Endothelial cell of umbilical vein (primary cell): Measurements from ENCODE around the gene RRM1. TPM values are rescaled to one million over a fixed set of nuclear protein-coding genes. Genes with fewer than 3 reads are reported as not detected.

Experiments
- BruUV-seq: library from RNA; stranded (reverse); fragments of 400-500 nt; replicated peaks from 2 replicates; lab custom pipeline; 2021; lab: Mats Ljungman, UMichigan
- CTCF ChIA-PET: fragments of 300-600, 350-600 bp; sonication (Branson Sonifier 250); formaldehyde crosslinking; loops from one replicate; lab custom pipeline; 2021; ENCODE audit warnings: antibody characterized with exemption, inconsistent platforms; lab: Charles Lee
- POLR2A ChIA-PET: fragments of 300-600, 350-600 bp; sonication (Branson Sonifier 250); formaldehyde crosslinking; loops from one replicate; lab custom pipeline; 2021; ENCODE audit warnings: antibody characterized with exemption, inconsistent platforms; lab: Charles Lee
- DNase-seq: peaks from one replicate; pipeline ENCODE4 v3.0.0-alpha.2; 2011; ENCODE audit warnings: low read depth, low spot score
- FAIRE-seq: peaks from 2 replicates; lab custom pipeline; 2011; peaks lifted over from hg19 to GRCh38; lab: Jason Lieb, UNC
- H2AFZ ChIP-seq: 2 replicates; pipeline ENCODE4 v1.6.0; 2012; ENCODE audit warnings: low read depth, low read length, control low read depth, inconsistent platforms
- H3K27ac ChIP-seq: 2 replicates; pipeline ENCODE4 v1.5.1; 2011; ENCODE audit warnings: low read depth, mild to moderate bottlenecking, control low read depth, low read length, moderate library complexity; ENCODE audit not compliant: insufficient read depth
- H3K27me3 ChIP-seq, 2 experiments: 2 replicates each; pipeline versions ENCODE4 v1.6.0 to v1.6.1; 2011; ENCODE audit warnings: low read length in 2 of 2, mixed read lengths in 1 of 2; ENCODE audit not compliant: control insufficient read depth in 2 of 2, insufficient read depth in 2 of 2
- H3K36me3 ChIP-seq, 2 experiments: 2 replicates in 1 of 2; 3 replicates in 1 of 2; pipeline ENCODE4 v1.5.1; 2011; ENCODE audit warnings: low read length in 2 of 2, mild to moderate bottlenecking in 1 of 2, moderate library complexity in 1 of 2; ENCODE audit not compliant: control insufficient read depth in 2 of 2, insufficient read depth in 2 of 2; ENCODE audit errors: extremely low read depth in 1 of 2
- H3K4me1 ChIP-seq: 3 replicates; pipeline ENCODE4 v1.5.1; 2011; ENCODE audit warnings: mild to moderate bottlenecking, low read length; ENCODE audit not compliant: control insufficient read depth, insufficient read depth; ENCODE audit errors: extremely low read depth
- H3K4me2 ChIP-seq: 2 replicates; pipeline ENCODE4 v1.6.1; 2011; ENCODE audit warnings: low read length, control low read depth, mixed read lengths; ENCODE audit not compliant: insufficient read depth
- H3K4me3 ChIP-seq, 3 experiments: fragments of 200-600 bp in 1 of 3; sonication (generic), shearing (Covaris generic) in 1 of 3; replicated peaks in 1 of 3; 2 replicates each; pipeline ENCODE4 v1.5.1; 2011 to 2016; ENCODE audit warnings: control low read depth in 3 of 3, low read length in 3 of 3, mild to moderate bottlenecking in 2 of 3, inconsistent platforms in 1 of 3, low read depth in 1 of 3, moderate library complexity in 1 of 3; ENCODE audit not compliant: insufficient read depth in 1 of 3
- H3K79me2 ChIP-seq: 2 replicates; pipeline ENCODE4 v1.6.0; 2012; ENCODE audit warnings: low read length, inconsistent platforms; ENCODE audit not compliant: control insufficient read depth, insufficient read depth
- H3K9ac ChIP-seq: replicated peaks from 2 replicates; pipeline ENCODE3; 2011; ENCODE audit warnings: low read length, control low read depth; ENCODE audit not compliant: insufficient read depth; ENCODE audit errors: extremely low read depth
- H3K9me1 ChIP-seq: replicated peaks from 3 replicates; pipeline ENCODE4 v1.6.0; 2011; ENCODE audit warnings: mild to moderate bottlenecking, low read length; ENCODE audit not compliant: control insufficient read depth, insufficient read depth; ENCODE audit errors: extremely low read depth
- H3K9me3 ChIP-seq: replicated peaks from 2 replicates; pipeline ENCODE4 v1.5.1; 2012; ENCODE audit warnings: low read length, inconsistent platforms; ENCODE audit not compliant: control insufficient read depth, insufficient read depth
- H4K20me1 ChIP-seq: replicated peaks from 2 replicates; pipeline ENCODE3; 2011; ENCODE audit warnings: mild to moderate bottlenecking, low read length; ENCODE audit not compliant: control insufficient read depth, insufficient read depth; ENCODE audit errors: extremely low read depth
- CTCF ChIP-seq, 2 donors: IDR thresholded peaks; 1 replicate in 1 of 2; 2 replicates in 1 of 2; pipeline ENCODE4 v1.5.1; 2011; ENCODE audit warnings: low read length in 2 of 2, mild to moderate bottlenecking in 2 of 2, moderate library complexity in 2 of 2, control low read depth in 1 of 2, inconsistent platforms in 1 of 2, low read depth in 1 of 2; ENCODE audit not compliant: insufficient read depth in 1 of 2; ENCODE audit errors: extremely low read depth in 1 of 2
- EZH2 ChIP-seq: IDR thresholded peaks from 2 replicates; pipeline ENCODE4 v1.6.1; 2012; ENCODE audit warnings: borderline replicate concordance, low read depth, mild to moderate bottlenecking, moderate library complexity, low read length, inconsistent platforms; ENCODE audit not compliant: severe bottlenecking
- FOS ChIP-seq: IDR thresholded peaks from 2 replicates; pipeline ENCODE4 v1.6.1; 2011; ENCODE audit warnings: mild to moderate bottlenecking, low read length, moderate library complexity, borderline replicate concordance; ENCODE audit not compliant: insufficient read depth
- GATA2 ChIP-seq: IDR thresholded peaks from 2 replicates; pipeline ENCODE4 v1.7.0; 2011; ENCODE audit warnings: low read depth, mild to moderate bottlenecking, moderate library complexity, mixed read lengths, low read length; ENCODE audit not compliant: insufficient read length, insufficient read depth
- JUN ChIP-seq: IDR thresholded peaks from 2 replicates; pipeline ENCODE4 v1.6.1; 2011; ENCODE audit warnings: borderline replicate concordance, low read depth; ENCODE audit not compliant: insufficient read length, insufficient read depth
- MAX ChIP-seq: IDR thresholded peaks from 2 replicates; pipeline ENCODE4 v1.6.1; 2011; ENCODE audit not compliant: insufficient read depth, insufficient read length
- MYC ChIP-seq: IDR thresholded peaks from one replicate; pipeline ENCODE4 v1.6.1; 2011; ENCODE audit warnings: mild to moderate bottlenecking, low read depth, low read length
- POLR2A ChIP-seq: IDR thresholded peaks from 2 replicates; pipeline ENCODE4 v1.6.1; 2012; ENCODE audit warnings: low read depth, mild to moderate bottlenecking, control low read depth, low read length
- POLR2AphosphoS5 ChIP-seq: IDR thresholded peaks from 2 replicates; pipeline ENCODE4 v1.6.1; 2012; ENCODE audit warnings: low read depth, mild to moderate bottlenecking, control low read depth, low read length, moderate library complexity; ENCODE audit not compliant: insufficient read depth
- dilution Hi-C: fragments of 300-500 bp; cut with MboI; formaldehyde crosslinking; loops from one replicate; pipeline ENCODE4 v1.15.0; 2019; ENCODE audit warnings: low sequenced_read_pairs; ENCODE audit not compliant: extremely low pct_ligation_motif_present
- intact Hi-C: fragments of 100-400 bp; cut with micrococcal nuclease; formaldehyde crosslinking; loops from one replicate; pipeline ENCODE4 v1.10.0; 2022
- polyA plus RNA-seq, 4 experiments: library from polyadenylated mRNA; depleted of rRNA in 3 of 4; stranded (reverse) in 3 of 4; unstranded in 1 of 4; fragments of >200 nt; gene quantifications; 2 replicates each; pipeline versions ENCODE4 v1.2.1 to v1.2.3, GENCODE V29; 2011 to 2012; ENCODE audit warnings: missing spikeins in 1 of 4
- total RNA-seq: library from RNA; stranded (reverse); gene quantifications from 2 replicates; pipeline ENCODE4 v1.2.3, GENCODE V29; 2021

RRM1 gene
- total and polyA plus RNA-seq, 2 donors (not counting 3 experiments of a cell fraction or from before 2014, with no cell fraction given): 55.3 to 112 TPM

DNA sequence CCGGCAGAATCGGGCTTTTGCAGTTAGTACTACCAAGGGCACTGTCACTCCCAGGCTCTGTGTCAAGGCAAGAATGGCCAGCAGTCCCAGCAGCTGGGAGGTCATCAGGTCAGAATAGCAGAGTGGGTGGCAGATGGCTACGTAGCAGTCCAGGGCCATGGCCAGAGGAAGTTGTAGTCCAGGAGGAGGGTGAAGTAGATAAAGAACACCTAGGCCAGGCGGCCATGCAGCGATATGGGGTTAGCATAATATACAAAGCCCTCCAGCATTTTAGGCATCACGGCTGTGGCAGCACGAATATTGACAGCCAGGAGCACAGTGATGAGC, 52.1 kb downstream of the RRM1 start:
- Histone ChIP-seq H3K9me1 (no peaks in the 10 kb centered on the region), H3K27ac (no peak overlapping the region), H3K9me3 (no peaks in the 10 kb centered on the region), H3K4me2 (no peak overlapping the region), H2AFZ (no peak overlapping the region), H3K27me3 (peaks cover 0 to 1% of the 10 kb centered on the region in 2 experiments), H3K4me1 (no peaks in the 10 kb centered on the region), H3K79me2 (no peaks in the 10 kb centered on the region), H4K20me1 (no peaks in the 10 kb centered on the region), H3K9ac (no peak overlapping the region), H3K4me3 (no peak overlapping the region), H3K36me3 (no peaks in the 10 kb centered on the region)
- intact Hi-C loops (no loop called here), dilution Hi-C loops (no loop called here)
- ChIA-PET CTCF (no interaction called here), POLR2A (no interaction called here)
- no peak for FAIRE-seq
- no peak for DNase-seq
- no TSS peak for BruUV-seq
- TF ChIP-seq MYC (no peak), FOS (no peak)

DNA sequence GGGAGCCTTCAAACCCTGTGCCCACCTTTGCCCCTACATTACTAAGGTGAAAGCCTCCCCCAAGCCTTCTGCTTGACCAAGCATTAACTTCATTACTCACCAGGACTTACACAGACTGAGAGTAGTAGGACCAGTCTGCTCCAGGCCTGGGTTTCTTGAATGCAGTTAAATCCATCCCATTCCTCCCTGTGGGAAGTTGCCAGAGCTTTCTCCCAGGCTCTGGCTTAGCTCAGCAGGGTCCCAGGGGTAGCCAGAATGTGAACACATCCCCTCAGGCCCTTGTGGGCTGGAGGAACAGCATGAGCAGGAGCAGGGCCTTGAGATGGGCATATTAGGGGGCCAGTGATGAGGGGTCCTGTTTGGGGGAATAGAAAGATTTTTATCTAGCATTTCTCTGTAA, 59.9 kb downstream of the RRM1 start:
- H3K9me3 ChIP-seq: no peaks in the 10 kb centered on the region
- no peaks in the 10 kb centered on the region for H3K4me1 ChIP-seq
- no TSS peak for BruUV-seq
- TF ChIP-seq CTCF (IDR thresholded peaks at IDR 0.05; ENCODE audit: extremely low read depth in 1 of 2, insufficient read depth in 1 of 2, low read depth in 1 of 2, low read length in 2 of 2): no peak
- TF ChIP-seq EZH2: no peak
- no peak for TF ChIP-seq POLR2AphosphoS5
- TF ChIP-seq MYC: no peak
- no peak for TF ChIP-seq JUN
- no peak for TF ChIP-seq FOS
- TF ChIP-seq POLR2A: no peak
- no peak for TF ChIP-seq MAX
- no peak for TF ChIP-seq GATA2
- no peak overlapping the region for H3K27ac ChIP-seq
- no peaks in the 10 kb centered on the region for H3K9me1 ChIP-seq
- dilution Hi-C loops (no loop called here), intact Hi-C loops (no loop called here)
- CTCF ChIA-PET: no interaction called here
- FAIRE-seq: no peak
- no peak for DNase-seq
- POLR2A ChIA-PET: no interaction called here
- no peaks in the 10 kb centered on the region for H3K36me3 ChIP-seq
- H3K79me2 ChIP-seq: no peaks in the 10 kb centered on the region
- no peak overlapping the region for H2AFZ ChIP-seq
- H3K9ac ChIP-seq: no peak overlapping the region
- H3K4me3 ChIP-seq: no peak overlapping the region
- peaks cover 2% of the 10 kb centered on the region in 2 experiments for H3K27me3 ChIP-seq
- H3K4me2 ChIP-seq: no peak overlapping the region
- H4K20me1 ChIP-seq: no peaks in the 10 kb centered on the region
